ENCODE measurements around the gene ITCH. TPM values are rescaled to one million over a fixed set of nuclear protein-coding genes. Genes with fewer than 3 reads are reported as not detected.
A peak's percentile ranks its signal among the peaks of the same experiment; 100 is the strongest.

The ITCH gene
- total RNA-seq, 1 experiment from 2014 or later, result 138 TPM

DNA sequence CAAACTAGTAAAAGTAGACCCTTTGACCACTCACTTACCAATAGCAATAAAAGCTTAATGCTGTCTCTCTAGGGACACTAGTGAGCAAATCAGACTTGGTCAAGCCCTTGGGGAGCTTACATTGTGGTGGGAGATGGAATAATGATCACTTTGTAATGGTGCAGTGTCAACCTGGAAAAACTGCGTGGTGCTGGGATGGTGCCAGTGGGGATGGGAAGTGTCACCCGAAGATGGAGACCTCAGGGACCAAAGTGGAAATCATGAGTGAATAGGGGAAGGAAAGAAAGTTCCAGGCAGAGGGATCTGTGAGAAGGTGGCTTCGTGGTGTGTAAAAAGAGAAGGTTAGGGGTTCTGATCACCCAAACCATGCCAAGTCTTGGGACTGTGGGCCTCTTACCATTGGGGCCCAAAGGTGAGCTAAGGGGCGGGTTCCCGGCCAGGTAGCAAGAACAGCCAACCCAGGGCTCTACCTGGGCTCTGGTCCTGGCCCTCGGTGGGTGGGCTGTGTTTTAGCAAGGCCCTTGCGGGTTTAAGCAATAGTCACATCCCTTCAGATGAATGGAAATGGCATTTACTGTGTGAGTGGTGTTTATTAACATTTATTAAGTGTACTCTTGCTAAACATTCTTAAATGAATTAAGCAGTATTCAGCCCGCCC lies 168.7 kb downstream of the ITCH start:
- H3K27me3 Mint-ChIP-seq (ENCODE audit: insufficient read depth, unreplicated experiment), result no peaks in the 10 kb centered on the region
- no peak for DNase-seq
- Histone ChIP-seq H3K9me3 (no peaks in the 10 kb centered on the region), H3K4me1 (peaks cover 5% of the 10 kb centered on the region), H3K27me3 (replicated peaks; ENCODE audit: control insufficient read depth, insufficient read depth, low read length) (no peaks in the 10 kb centered on the region), H3K4me3 (ENCODE audit: low read depth, low read length) (no peak overlapping the region), H3K36me3 (ENCODE audit: control insufficient read depth, insufficient read depth, low read length) (peaks cover 30% of the 10 kb centered on the region)
- TF ChIP-seq, protein P1, sequence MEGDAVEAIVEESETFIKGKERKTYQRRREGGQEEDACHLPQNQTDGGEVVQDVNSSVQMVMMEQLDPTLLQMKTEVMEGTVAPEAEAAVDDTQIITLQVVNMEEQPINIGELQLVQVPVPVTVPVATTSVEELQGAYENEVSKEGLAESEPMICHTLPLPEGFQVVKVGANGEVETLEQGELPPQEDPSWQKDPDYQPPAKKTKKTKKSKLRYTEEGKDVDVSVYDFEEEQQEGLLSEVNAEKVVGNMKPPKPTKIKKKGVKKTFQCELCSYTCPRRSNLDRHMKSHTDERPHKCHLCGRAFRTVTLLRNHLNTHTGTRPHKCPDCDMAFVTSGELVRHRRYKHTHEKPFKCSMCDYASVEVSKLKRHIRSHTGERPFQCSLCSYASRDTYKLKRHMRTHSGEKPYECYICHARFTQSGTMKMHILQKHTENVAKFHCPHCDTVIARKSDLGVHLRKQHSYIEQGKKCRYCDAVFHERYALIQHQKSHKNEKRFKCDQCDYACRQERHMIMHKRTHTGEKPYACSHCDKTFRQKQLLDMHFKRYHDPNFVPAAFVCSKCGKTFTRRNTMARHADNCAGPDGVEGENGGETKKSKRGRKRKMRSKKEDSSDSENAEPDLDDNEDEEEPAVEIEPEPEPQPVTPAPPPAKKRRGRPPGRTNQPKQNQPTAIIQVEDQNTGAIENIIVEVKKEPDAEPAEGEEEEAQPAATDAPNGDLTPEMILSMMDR (IDR thresholded peaks at IDR 0.05; ENCODE audit: insufficient read depth in 1 of 2, low read depth in 1 of 2, low read length in 1 of 2, severe bottlenecking in 1 of 2, unreplicated experiment in 1 of 2), result no peak
- no TSS peak for BruUV-seq (replicated peaks)
- H3K4me3 Mint-ChIP-seq (ENCODE audit: unreplicated experiment), result no peak overlapping the region
- H3K4me1 Mint-ChIP-seq (ENCODE audit: low read depth, unreplicated experiment), result peaks cover 10% of the 10 kb centered on the region
- H3K27ac Mint-ChIP-seq (ENCODE audit: unreplicated experiment), result peak overlapping the region; percentile 4
- CTCF ChIA-PET, result interaction anchor here (0.6 to 1.8 kb wide), 7 partner anchors 9 to 219 kb away, joined by 3 to 11 read pairs (median 4); partner anchors contain the start of gene ITCH
- intact Hi-C loops (cut with micrococcal nuclease; ENCODE audit: unreplicated experiment), result no loop called here
- H3K36me3 Mint-ChIP-seq (ENCODE audit: insufficient read depth, unreplicated experiment), result peaks cover 94% of the 10 kb centered on the region
- no peaks in the 10 kb centered on the region for H3K9me3 Mint-ChIP-seq (ENCODE audit: unreplicated experiment)
- POLR2A ChIA-PET, result interaction anchor here (0.6 kb wide), 1 partner anchor 189 kb away, joined by 6 read pairs; no protein-coding TSS in a partner anchor

DNA sequence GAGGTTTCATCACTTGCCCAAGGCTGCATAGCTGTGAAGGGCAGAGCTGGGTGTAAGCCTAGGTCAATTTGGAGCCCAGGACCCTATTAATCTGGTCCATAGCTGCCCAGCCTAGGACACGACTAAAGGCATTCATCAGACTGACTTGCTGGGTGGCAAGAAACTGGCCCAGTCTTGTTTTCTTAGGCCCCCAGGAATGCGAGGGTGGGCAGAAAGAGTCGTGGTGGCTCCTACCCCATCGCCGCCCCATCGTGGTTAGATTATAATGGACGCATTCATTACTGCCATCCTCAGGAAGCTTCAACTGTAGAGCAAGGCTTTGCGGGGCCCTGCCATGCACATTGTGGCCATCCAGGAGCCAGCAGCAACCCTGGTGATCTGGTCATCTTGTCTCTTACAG lies 169.2 kb downstream of the ITCH start:
- Mint-ChIP-seq H3K4me3 (ENCODE audit: unreplicated experiment) (no peak overlapping the region), H3K36me3 (ENCODE audit: insufficient read depth, unreplicated experiment) (peaks cover 94% of the 10 kb centered on the region), H3K9me3 (ENCODE audit: unreplicated experiment) (no peaks in the 10 kb centered on the region), H3K27ac (ENCODE audit: unreplicated experiment) (no peak overlapping the region), H3K27me3 (ENCODE audit: insufficient read depth, unreplicated experiment) (no peaks in the 10 kb centered on the region), H3K4me1 (ENCODE audit: low read depth, unreplicated experiment) (peaks cover 7% of the 10 kb centered on the region)
- Histone ChIP-seq H3K27me3 (replicated peaks; ENCODE audit: control insufficient read depth, insufficient read depth, low read length) (no peaks in the 10 kb centered on the region), H3K4me1 (no peaks in the 10 kb centered on the region), H3K9me3 (no peaks in the 10 kb centered on the region), H3K4me3 (ENCODE audit: low read depth, low read length) (no peak overlapping the region), H3K36me3 (ENCODE audit: control insufficient read depth, insufficient read depth, low read length) (peaks cover 29% of the 10 kb centered on the region)
- intact Hi-C loops (cut with micrococcal nuclease; ENCODE audit: unreplicated experiment), result no loop called here
- ChIA-PET CTCF (interaction anchor here (0.6 to 1.7 kb wide), 4 partner anchors 9 to 177 kb away, joined by 3 to 11 read pairs (median 6); partner anchors contain the start of gene ITCH), POLR2A (no interaction called here)
- TF ChIP-seq, protein P1 (IDR thresholded peaks at IDR 0.05; ENCODE audit: insufficient read depth in 1 of 2, low read depth in 1 of 2, low read length in 1 of 2, severe bottlenecking in 1 of 2, unreplicated experiment in 1 of 2), result no peak
- DNase-seq, result peak in 1 of 2 experiments; percentile 36
- no TSS peak for BruUV-seq (replicated peaks)

DNA sequence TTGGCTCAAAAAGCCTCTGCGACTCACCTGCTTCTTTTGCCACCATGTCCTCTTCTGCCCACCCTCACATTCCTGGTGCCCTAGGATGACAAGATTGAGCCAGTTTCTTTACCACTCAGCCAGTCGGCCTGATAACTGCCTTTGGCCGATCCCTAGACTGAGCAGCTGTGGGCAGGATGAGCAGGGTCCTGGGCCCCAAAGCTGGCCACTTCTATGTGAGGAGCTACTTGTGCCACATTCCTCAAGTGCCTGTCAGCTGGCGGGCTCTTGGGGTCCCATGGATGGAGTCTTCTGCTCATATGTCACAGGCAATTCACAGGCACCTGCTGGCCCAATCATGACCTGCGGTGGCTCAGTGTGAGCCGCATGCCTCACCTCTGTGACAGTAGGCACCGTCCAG lies 169.7 kb downstream of the ITCH start:
- TF ChIP-seq, protein P1 (IDR thresholded peaks at IDR 0.05; ENCODE audit: insufficient read depth in 1 of 2, low read depth in 1 of 2, low read length in 1 of 2, severe bottlenecking in 1 of 2, unreplicated experiment in 1 of 2), result no peak
- Mint-ChIP-seq H3K27me3 (ENCODE audit: insufficient read depth, unreplicated experiment) (no peaks in the 10 kb centered on the region), H3K4me3 (ENCODE audit: unreplicated experiment) (no peak overlapping the region), H3K27ac (ENCODE audit: unreplicated experiment) (no peak overlapping the region), H3K9me3 (ENCODE audit: unreplicated experiment) (no peaks in the 10 kb centered on the region), H3K36me3 (ENCODE audit: insufficient read depth, unreplicated experiment) (peaks cover 93% of the 10 kb centered on the region), H3K4me1 (ENCODE audit: low read depth, unreplicated experiment) (peaks cover 7% of the 10 kb centered on the region)
- Histone ChIP-seq H3K27me3 (replicated peaks; ENCODE audit: control insufficient read depth, insufficient read depth, low read length) (no peaks in the 10 kb centered on the region), H3K36me3 (ENCODE audit: control insufficient read depth, insufficient read depth, low read length) (peaks cover 27% of the 10 kb centered on the region), H3K4me3 (ENCODE audit: low read depth, low read length) (no peak overlapping the region), H3K9me3 (no peaks in the 10 kb centered on the region), H3K4me1 (no peaks in the 10 kb centered on the region)
- ChIA-PET CTCF (interaction anchor here (0.7 to 1.7 kb wide), 2 partner anchors 10 to 176 kb away, joined by 3 to 9 read pairs; no protein-coding TSS in a partner anchor), POLR2A (no interaction called here)
- peak in 1 of 2 experiments; percentile 36 for DNase-seq
- intact Hi-C loops (cut with micrococcal nuclease; ENCODE audit: unreplicated experiment), result no loop called here
- no TSS peak for BruUV-seq (replicated peaks)
